NCI-H774 (cell line): ENCODE data around the gene SAYSD1.

Experiments used
- DNase-seq: peaks from one replicate; lab custom pipeline; 2025; lab: John Stamatoyannopoulos, UW

SAYSD1 gene

DNA sequence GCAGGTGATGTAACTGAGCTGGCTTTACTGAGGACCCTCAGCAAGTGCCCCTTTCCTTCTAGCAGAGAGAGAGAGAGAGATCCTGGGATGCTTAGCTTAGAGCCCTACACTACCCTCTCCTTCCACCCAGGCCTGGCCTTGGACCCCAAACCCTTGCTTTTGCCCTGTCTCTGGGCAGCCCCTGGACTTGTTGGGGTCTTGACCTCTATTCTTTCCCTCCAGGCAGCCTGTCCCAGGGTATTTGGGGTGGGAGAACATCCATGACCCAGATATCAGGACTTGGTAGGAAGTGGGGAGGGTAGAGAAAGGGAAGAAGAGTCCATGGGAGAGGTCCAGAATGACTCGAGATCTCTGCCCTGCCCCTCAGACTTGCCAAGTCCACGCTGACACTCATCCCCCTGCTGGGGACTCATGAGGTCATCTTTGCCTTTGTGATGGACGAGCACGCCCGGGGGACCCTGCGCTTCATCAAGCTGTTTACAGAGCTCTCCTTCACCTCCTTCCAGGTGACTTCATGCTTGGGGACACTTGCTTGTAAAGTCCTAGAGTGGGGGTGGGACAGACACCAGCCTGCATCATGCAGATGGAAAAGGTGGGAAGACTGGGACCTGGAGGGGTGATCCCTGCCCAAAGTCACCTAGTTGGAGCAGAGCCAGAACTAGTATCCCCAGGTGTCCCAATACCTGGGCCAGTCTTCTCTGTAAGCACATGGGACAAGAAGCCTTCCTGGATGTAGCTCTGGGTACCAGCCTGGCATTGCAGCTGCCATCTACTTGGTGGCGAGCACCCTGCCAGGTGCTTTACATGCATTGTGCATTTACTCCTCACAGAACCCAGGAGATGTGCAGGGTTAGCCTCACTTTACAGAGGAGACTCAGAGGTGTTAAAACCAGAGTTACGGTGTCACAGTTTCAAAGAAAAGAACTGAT is 35.5 kb downstream of the SAYSD1 start:
- DNase-seq: no peak

DNA sequence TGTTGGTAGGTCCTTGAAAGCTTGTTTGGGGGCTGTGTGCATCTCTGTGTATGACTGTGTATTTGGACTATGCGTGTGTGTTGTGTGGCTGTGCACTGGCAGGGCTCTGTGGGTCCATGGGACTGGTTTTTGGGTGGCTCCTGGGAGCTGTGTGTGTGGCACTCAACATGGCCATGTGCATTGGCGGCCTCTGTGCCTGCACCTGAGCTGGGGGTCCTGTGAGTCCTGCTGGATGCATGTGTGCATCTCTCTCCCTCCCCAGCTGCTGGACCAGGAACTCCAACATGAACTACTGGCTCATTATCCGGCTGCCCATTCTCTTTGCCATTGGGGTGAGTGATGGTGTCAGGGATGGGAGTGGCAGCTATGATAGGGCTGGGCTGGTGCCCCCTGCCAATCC is 36.3 kb downstream of the SAYSD1 start:
- no peak for DNase-seq

DNA sequence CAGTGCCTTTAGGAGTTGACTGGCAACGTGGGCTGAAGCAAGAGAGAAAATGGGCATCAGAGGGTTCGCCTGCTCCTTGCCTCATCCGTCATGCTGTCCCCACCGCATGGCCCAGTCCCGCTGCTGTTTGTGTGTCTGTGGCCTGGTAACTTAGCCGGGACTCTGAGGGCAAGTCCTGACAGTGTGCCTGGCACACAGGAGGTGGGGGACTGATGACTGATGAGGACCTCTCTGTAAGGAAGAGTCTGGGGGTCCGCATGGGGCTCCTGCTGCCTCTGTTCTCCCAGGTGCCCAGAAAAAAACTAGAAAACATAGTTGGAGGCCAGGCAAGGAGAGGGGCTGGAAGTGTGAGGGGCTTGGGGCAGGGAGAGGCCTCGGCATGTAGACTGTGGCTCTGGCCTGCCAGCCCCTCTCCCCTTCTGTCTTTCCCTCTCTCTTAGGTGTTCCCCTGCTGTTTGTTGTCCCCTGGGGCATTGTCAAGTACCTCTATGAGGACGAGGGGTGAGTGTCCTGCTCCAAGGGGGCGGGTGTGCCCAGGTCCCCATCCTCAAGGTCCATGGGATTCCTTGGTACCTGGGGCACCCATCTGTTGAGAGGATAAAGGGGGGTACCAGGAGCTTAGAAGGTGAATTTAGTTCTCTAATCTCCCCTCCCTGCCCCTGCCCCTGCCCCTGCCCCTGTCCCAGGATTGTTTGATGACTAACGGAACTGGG is 36.9 kb downstream of the SAYSD1 start:
- no peak for DNase-seq

DNA sequence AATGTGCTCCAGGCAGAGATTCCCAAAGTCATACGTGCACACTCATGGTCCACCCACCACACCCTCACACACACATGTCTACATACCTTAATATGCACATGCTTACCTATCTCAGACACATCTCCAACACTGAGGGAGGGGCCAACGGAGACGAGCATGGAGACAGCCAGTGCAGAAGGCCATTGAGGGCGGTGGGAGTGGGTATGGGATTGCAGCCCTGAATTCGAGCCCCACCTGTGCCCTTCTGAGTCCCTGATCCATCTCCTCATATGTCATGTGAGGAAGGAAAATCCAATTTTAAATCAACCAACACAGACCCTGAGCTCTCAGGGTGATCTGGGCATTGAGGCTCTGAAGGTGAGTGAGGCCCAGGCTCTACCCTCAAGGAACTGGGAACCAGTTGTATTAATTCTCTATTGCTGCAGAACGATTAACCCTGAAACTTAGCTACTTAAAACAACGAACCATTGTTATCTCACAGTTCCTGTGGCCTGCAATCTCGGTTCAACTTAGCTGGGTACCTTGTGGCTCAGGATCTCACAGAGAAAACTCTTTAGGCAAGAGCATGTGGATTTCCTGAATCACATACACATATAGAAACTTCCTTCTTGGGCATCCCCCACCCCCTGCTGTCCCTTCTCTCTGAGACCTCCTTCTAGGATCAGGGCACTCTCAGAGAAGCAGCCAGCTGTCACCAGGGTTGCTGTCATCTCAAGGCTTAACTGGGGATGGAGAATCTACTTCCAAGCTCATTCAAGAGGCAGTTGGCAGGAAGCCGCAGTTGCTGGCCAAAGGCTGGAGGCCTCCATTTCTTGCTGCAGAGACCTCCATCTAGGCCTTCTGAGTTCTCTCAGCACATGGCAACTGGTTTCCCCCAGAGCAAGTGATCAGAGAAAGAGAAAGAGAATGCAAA is 38.1 kb downstream of the SAYSD1 start:
- no peak for DNase-seq

DNA sequence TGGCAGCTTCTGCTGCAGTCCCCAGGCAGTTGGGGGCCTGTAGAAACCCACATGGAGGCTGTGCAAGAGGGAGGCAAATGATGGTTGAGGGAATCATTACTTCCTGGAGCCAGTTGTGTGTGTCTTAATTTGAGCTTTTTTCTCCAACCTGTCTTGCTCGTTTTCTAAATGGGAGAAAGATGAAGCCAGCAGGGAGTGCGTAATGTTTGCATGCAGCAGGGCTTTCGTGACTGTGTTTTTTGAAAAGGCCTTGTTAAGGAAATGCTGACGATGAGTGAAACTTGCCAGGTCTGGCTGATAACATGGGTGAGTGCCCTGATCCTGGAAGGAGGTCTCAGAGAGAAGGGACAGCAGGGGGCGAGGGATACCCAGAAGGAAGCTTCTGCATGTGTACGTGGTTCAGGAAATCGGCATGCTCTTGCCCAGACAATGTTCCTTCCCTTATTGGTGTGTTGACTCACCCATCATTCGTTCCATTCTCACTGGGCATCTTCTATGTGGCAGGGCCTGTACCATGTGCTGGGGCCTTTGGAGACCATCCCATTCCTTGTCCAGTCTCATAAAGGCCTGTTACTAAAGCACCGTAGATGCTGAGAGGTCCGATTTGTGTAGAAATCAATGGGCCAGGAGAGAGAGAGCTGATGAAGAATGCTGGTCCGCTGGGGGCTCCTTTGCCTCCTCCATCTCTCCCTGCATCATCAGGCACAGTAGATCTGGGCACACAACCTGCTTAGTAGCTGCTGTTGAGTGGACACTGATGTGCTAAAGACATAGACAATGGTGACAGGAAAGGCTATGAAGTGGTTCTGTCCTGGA is 39.0 kb downstream of the SAYSD1 start:
- no peak for DNase-seq

DNA sequence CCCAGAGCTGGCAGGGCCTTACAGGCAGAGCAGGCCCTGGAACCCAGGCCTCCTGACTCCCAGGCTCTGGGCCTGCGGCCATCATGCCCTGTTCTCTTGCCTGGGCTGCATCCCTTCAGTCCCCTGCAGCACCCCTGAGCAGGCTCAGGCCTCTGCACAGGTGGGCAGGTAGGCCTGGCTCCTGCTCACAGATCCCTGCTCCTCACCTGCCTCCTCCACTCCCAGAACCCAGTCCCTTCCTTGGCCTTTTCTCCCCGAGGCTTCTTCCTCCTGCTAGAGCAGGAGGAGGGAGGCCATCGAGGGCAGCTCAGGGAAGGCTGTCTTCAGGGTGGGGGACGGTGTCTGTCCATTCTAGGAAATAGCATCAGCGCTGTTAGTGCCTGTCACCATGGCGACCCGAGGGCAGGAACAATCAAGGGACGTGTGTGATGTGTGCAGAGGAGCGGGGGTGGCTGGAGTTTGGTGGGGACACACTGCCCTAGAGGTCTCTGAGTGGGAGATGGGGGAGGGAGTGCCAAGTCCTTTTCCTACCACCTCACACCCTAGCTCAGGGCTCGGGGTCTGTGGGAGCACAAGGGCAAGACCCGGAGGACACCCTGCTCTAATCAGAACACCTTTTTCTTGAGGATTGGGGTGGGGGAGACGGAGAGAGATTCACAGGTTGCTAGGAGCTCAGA is 39.8 kb downstream of the SAYSD1 start:
- no peak for DNase-seq

DNA sequence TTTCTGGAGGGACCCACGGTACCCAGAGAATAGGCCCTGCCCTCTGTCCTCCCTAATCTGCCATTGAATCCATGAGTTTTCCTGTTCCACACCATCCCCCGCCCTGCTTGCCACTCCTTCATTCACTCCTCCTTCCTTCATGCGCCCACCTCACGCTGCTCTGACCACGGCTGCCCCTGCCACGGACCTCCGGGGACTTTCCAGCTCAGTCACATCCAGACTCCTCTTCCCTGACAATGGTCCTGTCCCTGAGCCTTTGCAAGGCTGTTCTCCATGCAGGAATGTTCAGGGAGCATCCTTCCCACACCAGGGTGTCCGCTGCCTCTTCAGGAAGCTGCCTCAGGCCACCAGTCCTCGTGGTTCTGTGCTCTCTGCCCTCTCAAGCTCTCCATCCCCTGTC is 40.5 kb downstream of the SAYSD1 start:
- DNase-seq: no peak

DNA sequence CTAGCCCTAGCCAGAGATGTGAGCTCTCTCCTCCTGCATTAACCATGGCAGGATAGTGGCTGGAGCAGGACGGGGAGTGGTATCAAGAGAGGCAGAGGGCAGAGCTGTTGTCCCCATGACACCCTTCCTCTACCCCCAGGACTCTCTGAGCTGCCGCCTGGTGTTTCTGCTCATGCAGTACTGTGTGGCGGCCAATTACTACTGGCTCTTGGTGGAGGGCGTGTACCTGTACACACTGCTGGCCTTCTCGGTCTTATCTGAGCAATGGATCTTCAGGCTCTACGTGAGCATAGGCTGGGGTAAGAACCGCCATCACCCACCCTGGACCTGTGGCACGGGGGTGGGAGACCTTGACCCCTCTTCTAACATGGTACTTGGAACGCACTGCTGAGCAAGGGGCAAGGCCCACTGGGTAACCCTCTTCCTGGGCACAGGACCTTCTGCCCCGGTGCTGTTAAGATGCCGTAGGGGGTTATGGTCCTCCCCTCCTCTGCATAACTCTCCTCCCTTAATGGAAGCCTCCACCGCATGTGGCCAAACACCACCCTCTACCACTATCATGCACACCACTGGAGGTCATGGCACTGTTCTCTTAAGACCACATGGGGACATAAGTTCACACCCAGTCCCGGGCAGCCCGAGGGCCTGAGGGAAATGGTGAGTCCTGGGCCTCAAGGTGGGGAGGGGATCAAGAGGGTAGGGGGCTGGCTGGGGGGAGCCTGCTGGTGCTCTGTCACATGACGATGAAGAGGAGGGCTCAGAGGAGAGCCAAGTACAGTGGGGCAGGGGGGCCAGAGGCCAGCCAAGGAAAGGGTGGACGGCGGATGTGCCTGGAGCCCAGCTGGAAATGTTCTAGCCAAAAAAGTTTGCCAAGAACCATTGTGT is 41.3 kb downstream of the SAYSD1 start:
- DNase-seq: no peak

DNA sequence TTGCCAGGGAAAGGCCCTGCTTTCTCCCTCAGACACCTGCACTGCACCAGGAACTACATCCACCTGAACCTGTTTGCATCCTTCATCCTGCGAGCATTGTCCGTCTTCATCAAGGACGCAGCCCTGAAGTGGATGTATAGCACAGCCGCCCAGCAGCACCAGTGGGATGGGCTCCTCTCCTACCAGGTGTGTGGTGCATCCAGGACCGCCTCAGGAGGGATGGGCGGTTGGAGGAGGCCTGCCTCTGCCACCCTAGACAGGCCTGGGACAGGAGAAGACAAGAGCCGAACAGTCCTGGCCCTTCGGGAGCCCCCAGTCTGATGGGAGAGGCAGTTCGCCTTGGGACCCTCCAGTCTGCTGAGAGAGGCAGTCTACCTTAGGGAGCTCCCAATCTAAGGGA is 42.2 kb downstream of the SAYSD1 start:
- no peak for DNase-seq

DNA sequence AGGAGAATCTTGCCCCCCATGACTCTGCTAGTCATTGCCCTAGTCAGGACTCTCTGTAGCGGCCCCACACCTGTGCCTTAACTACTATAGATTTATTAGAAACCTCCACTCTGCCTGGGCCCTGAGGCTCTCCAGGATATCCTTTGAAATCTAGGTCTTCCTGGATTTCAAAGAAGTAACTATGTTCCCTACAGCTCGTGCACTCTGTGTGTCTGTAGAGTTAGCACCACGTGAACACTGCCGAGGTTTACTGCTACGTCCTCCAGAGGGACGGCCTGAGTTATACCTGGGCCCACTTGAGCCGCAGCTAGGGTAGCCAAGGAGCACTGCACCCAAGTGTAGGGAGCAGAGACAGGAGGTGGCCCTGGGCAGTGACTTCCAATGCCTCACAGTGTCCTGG is 46.6 kb downstream of the SAYSD1 start:
- DNase-seq: no peak

DNA sequence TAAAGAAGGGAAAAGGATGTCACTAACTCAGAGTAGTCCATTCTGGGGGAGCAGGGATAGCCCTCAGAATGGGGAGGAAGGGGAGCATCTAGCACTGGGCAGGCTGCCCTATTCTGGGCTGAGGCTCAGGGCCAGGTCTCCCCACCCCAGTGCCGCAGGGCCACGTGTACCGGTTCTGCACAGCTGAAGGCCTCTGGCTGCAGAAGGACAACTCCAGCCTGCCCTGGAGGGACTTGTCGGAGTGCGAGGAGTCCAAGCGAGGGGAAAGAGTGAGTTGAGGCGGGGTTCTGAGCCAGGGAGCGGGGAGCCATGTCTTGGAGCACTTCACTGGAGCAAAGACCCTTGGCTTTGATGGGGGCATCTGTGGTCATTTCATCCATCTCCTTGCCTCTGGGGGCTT is 49.4 kb downstream of the SAYSD1 start:
- DNase-seq: no peak

DNA sequence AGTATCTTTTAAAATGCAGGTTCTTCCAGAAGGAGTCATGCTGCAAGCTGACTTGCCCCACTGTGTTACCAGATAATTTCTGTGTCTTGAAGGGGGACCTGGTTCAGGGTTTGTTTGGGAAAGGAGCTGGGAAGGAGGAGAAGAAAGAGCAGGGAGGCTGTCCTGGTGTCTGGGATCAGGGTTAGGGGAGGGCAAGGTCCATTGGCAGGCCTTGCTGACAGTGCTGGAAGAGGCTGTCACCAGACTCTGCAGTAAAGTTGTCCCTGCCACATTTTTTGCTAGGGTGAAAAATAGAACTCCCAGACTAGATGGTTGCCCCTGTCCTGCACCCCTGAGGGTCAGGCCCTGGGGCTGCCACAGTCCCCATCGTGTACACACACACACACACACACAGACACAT is 51.5 kb downstream of the SAYSD1 start:
- DNase-seq: no peak

DNA sequence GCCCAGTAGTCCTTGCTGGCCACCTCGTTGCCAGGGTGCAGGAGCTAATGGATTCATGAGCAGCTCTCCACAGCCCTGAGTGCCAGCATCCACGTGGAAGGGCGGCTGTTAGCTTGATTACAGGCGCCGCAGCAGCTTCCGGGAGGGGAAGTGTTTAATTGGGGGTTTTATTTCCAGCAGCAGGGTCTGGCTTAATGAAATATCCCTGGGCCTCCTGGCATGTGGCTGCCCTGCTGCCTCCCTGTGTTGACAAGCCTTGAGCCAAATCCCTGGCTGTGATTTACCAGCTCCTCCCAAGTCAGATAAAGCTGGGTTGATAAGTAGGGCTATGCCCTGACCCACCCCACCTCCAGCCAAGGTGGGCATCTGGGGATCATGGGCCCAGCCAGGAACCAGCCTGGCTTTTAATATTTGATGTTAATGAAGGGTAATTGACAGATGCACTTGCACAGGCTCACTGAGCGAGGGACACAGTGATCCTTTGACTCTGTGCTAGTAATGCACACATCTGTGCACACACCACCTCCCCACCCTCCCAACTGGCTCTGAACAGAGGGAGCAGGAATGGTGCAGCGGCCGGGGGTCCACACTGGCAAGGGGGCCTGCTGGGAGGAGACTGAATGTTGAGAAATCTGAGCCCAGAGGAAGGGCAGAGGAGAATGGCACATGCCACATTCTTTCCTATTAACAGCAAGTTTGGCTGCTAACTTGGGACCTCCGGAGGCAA is 52.8 kb downstream of the SAYSD1 start:
- no peak for DNase-seq

DNA sequence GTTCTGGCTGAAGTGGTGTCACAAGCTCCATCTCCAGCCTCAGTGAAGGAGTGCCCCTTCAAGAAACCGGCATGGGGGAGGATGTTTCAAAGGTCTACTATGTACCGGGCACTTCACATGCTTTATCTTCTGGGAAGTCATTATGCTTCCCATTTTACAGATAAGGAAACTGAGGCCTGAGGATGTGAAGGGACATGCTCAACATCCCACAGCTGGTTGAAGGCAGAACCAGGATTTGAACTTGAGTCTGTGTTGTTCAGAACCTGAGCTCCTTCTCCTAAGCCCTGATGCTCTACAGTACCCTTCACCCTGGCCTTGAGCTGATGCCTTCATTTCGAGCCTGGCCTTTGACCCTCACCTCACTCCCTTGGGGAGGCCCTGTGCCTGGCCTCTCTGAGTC is 53.4 kb downstream of the SAYSD1 start:
- DNase-seq: no peak

DNA sequence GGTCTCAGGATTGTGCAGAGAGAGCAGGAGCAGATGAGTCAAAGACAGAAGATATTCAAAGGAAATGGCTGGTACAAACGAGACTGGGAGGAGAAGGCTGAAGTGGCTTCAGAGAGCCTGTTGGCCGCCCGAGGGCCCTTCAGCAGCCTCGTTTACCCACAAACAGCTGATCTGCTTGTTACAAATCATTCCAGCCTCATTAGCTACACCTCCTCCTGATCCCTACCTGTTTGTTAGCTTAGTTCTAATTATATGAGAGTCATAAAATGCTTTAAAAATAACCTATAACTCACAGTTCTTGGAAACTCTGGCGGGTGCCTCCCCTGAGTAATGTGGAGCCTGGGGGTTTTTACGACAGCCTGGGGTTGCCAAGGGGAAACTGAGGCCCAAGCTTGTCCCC is 53.8 kb downstream of the SAYSD1 start:
- no peak for DNase-seq

DNA sequence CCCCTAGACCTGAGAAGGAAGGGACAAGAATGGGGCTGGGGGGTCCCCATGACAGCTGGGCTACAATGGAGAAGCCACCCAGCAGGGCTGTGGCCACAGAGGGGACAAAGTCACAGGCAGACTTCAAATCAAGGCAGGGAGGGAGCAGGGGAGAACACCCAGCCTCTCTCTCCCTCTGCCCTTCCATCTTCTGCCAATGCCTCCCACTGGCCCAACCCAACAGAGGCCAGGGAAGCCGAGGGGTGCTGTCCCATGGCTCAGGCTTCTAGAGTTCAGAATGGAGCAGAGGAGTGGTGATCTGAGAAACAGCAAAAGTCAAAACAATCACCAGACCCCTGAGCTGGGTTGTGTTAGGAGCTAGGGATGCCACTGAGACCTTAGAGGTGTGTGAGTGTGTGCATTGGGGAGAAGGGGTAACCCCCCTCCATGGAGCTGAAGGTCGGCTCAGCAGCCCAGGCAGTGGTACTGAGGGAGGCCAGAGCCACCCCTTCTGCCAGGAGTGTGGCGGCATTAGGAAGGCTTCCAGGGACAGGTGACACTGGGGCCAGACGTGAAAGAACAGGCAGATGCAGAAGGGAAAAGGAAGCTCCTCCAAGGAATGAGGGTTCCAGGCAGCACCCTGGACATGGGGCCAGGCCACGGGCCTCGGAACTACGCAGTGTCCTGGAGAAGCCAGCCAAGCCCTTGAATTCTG is 54.4 kb downstream of the SAYSD1 start:
- DNase-seq: no peak

DNA sequence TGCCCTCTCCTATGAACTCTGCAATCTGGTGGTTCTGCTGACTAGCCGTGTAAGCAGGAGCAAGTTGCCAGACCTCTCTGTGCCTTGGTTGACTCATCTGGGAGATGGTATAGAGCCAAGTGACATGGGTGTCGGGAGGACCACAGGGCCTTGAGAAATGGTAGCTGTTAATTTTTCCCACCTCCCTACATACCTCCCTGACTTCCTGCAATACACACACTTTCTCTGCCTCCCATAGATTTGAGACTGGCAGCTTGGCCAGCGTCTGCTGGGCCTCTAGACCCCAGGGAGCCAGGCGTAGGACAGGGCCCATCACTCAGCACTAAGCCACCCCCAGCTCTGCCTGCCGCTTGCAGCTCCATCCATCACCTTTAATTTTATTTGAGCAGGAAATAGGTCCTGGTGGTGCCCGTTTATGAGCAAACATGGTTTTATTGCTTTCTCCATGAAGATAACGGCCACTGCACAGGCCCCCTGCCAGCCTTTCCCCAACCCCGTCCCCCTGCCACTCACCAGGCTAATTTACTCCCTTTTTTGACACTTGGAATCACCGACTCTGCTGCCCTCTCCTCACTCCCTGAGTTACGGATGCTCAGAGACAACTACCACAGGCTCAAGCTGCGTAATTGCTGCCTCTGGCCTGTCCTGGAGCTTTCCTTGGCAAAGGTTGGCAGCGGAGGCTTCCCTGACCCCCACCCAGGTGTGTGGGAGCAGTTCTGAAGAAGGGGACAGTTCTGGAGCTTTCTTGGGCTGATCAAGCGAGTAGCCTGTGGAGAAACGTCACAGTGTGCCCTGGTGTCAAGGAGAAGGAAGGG is 55.3 kb downstream of the SAYSD1 start:
- DNase-seq: no peak
